Thymus (tissue), 11 donors: ENCODE results near the gene FCHO2. TPM values are rescaled to one million over a fixed set of nuclear protein-coding genes. Genes with fewer than 3 reads are reported as not detected.

Source experiments
- DNase-seq, 9 donors: peaks; one replicate each; pipeline ENCODE4 v3.0.0-alpha.2; 2013; ENCODE audit warnings: low spot score in 9 of 9, low read depth in 6 of 9, missing footprints in 1 of 9
- H3K27ac ChIP-seq, 2 donors: one replicate each; pipeline ENCODE4 v1.5.1; 2013; ENCODE audit warnings: control low read depth in 1 of 2, low read depth in 1 of 2, low read length in 1 of 2, mild to moderate bottlenecking in 1 of 2, moderate library complexity in 1 of 2
- H3K27me3 ChIP-seq, 2 donors: one replicate each; pipeline ENCODE4 v1.5.1; 2013; ENCODE audit warnings: low read length in 1 of 2; ENCODE audit not compliant: control insufficient read depth in 2 of 2, insufficient read depth in 1 of 2
- H3K36me3 ChIP-seq, 2 donors: one replicate each; pipeline ENCODE4 v1.5.1; 2013; ENCODE audit warnings: low read length in 1 of 2, mild to moderate bottlenecking in 1 of 2, moderate library complexity in 1 of 2; ENCODE audit not compliant: control insufficient read depth in 2 of 2, insufficient read depth in 2 of 2
- H3K4me1 ChIP-seq, 2 donors: one replicate each; pipeline ENCODE4 v1.5.1; 2013; ENCODE audit warnings: low read length in 2 of 2; ENCODE audit not compliant: control insufficient read depth in 2 of 2, insufficient read depth in 2 of 2
- H3K4me3 ChIP-seq, 2 donors: one replicate each; pipeline ENCODE4 v1.5.1; 2013; ENCODE audit warnings: low read length in 2 of 2, control low read depth in 1 of 2, mild to moderate bottlenecking in 1 of 2
- H3K9me3 ChIP-seq, 2 donors: one replicate each; pipeline ENCODE4 v1.5.1; 2013; ENCODE audit warnings: low read length in 1 of 2, mild to moderate bottlenecking in 1 of 2; ENCODE audit not compliant: control insufficient read depth in 2 of 2, insufficient read depth in 1 of 2
- WGBS: extraction: QIAGEN DNeasy Blood & Tissue Kit; methylation state at CpG from one replicate; pipeline ENCODE4 v1.1.7; 2013; 5-methylcytosine and 5-hydroxymethylcytosine counted together
- polyA plus RNA-seq: library from polyadenylated mRNA; stranded (reverse); fragments of 200-250 nt; gene quantifications from one replicate; pipeline ENCODE4 v1.2.3, GENCODE V29; 2013
- total RNA-seq: library from RNA; stranded (reverse); fragments of 120-200 nt; gene quantifications from one replicate; pipeline ENCODE4 v1.2.4, GENCODE V29; 2013
- donor health status: healthy.

The FCHO2 gene
- total and polyA plus RNA-seq, 2 donors = 7.7 to 17.8 TPM

DNA sequence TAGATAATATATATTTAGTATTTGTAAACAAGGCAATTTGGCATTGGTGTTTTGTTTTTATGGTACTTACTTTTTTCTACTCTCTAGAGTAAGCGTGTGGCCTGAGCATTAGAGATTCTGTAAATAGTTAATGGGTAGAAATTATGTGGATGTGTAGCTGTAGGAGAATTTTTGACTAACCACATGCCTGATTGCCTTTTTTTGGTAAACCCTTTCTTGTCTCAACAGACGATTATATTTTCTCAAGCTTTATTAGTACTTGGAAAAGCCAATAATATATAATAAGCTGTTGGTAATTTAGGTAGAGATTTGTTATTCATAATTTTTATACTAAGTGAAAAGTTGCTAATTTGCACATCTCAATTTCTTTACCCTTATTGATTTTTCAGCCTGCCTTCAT is 76.8 kb downstream of the FCHO2 start:
- Histone ChIP-seq H3K36me3 (no peaks in the 10 kb centered on the region), H3K4me3 (no peak overlapping the region), H3K4me1 (no peaks in the 10 kb centered on the region), H3K9me3 (no peaks in the 10 kb centered on the region), H3K27ac (no peak overlapping the region), H3K27me3 (no peaks in the 10 kb centered on the region)
- 96% methylated on average over 2 of the region's 2 CpGs for WGBS
- DNase-seq = no peak

DNA sequence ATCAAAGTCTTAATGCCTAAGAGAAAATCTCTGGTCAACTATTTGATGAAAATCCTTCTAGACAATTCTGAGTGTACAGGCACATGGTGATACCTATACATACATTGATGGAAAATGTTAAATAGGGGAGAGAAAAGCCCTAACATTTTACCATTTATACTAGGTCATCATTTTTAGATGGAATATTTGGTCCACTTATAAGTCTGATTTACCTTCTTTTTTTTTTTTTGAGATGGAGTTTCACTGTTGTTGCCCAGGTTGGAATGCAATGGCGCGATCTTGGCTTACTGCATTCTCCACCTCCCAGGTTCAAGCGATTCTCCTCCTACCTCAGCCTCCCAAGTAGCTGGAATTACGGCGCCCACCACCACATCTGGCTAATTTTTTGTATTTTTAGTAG is 81.7 kb downstream of the FCHO2 start:
- Histone ChIP-seq H3K36me3 (no peaks in the 10 kb centered on the region), H3K9me3 (no peaks in the 10 kb centered on the region), H3K27me3 (no peaks in the 10 kb centered on the region), H3K4me1 (no peaks in the 10 kb centered on the region), H3K27ac (no peak overlapping the region), H3K4me3 (no peak overlapping the region)
- DNase-seq = no peak
- WGBS = 97% methylated on average over 5 of the region's 5 CpGs

DNA sequence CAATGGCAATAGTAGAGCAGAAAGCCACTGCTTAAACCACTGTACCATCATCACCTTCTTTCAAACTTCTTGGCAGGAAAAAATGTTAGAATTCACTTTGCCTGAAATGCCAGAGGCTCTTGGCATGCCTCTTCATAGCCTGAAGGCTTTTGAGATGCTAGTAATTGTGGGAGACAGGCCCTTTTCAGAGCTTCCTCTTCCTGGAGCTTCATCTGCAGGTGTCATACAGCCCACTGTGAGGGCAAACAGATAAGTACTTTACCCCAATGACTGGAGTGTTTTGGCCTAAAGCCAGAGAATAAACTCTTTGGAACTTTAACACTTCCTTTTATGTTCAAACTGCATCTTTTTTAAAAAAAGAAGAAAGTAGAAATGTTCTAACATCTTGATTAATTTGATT is 83.2 kb downstream of the FCHO2 start:
- no peak overlapping the region for H3K4me3 ChIP-seq
- DNase-seq = peak in 2 of 9 donors; percentile 3 to 15
- no peak overlapping the region for H3K27ac ChIP-seq
- H3K36me3 ChIP-seq = no peaks in the 10 kb centered on the region
- no peaks in the 10 kb centered on the region for H3K9me3 ChIP-seq
- no peaks in the 10 kb centered on the region for H3K27me3 ChIP-seq
- no peaks in the 10 kb centered on the region for H3K4me1 ChIP-seq

DNA sequence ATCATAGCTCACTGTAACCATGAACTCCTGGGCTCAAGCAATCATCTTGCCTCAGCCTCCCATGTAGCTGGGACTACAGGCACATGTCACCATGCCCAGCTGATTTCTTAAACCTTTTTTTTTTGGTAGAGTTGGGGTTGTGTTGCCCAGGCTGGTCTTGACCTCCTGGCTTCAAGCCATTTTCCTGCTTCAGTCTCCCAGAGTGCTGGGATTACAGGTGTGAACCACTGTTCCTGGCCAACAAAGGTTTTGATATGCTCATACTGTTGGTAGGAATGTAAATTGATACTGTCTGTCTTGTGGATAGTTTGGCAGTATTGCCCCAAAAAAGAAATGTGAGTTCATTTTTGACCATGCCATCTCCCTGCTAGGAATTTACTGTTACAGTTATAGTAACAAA is 87.2 kb downstream of the FCHO2 start:
- H3K4me1 ChIP-seq = no peaks in the 10 kb centered on the region
- no peaks in the 10 kb centered on the region for H3K36me3 ChIP-seq
- no peak overlapping the region for H3K27ac ChIP-seq
- no peak overlapping the region for H3K4me3 ChIP-seq
- H3K9me3 ChIP-seq = no peaks in the 10 kb centered on the region
- no peaks in the 10 kb centered on the region for H3K27me3 ChIP-seq
- no peak for DNase-seq

DNA sequence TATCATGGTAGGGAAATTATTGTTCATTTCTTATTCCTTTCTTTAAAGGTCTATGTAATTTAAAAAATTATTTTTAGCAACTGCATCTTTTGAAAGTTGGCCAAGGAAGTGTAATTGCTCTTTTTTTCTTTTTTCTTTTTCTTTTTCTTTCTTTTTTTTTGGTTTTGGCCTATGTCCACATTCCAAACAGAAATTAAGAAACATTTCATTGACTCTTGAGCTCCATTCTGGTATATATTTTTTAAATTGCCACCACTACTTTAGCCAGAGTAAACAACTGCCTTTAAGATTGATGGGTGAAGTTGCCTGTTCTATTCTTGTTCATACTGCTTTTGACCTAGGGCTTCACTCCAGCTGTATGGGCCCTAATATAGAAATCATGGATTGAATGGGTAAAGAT is 88.7 kb downstream of the FCHO2 start:
- Histone ChIP-seq H3K36me3 (no peaks in the 10 kb centered on the region), H3K4me1 (no peaks in the 10 kb centered on the region), H3K27me3 (no peaks in the 10 kb centered on the region), H3K9me3 (no peaks in the 10 kb centered on the region), H3K27ac (no peak overlapping the region), H3K4me3 (no peak overlapping the region)
- DNase-seq = no peak

DNA sequence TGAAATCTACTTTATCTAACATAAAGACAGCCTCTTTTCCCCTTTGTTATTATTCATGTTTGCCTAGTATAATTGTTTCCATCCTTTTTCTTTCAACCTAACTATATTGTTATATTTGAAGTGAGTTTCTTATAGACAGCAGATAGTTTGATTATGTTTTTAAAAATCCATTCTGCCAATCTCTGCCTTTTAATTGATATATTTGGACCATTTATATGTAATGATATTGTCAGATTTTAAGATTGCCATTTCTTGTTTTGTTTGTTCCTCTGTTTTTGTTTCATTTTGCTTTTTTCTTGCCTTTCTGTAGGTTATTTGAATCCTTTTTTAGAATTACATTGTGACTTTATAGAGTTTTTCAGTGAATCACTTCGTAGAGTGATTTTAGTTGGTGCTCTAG is 89.8 kb downstream of the FCHO2 start:
- no peak for DNase-seq
- Histone ChIP-seq H3K36me3 (no peaks in the 10 kb centered on the region), H3K9me3 (no peaks in the 10 kb centered on the region), H3K27me3 (no peaks in the 10 kb centered on the region), H3K4me3 (no peak overlapping the region), H3K4me1 (no peaks in the 10 kb centered on the region), H3K27ac (no peak overlapping the region)
- 93% methylated on average over 1 of the region's 1 CpG for WGBS

DNA sequence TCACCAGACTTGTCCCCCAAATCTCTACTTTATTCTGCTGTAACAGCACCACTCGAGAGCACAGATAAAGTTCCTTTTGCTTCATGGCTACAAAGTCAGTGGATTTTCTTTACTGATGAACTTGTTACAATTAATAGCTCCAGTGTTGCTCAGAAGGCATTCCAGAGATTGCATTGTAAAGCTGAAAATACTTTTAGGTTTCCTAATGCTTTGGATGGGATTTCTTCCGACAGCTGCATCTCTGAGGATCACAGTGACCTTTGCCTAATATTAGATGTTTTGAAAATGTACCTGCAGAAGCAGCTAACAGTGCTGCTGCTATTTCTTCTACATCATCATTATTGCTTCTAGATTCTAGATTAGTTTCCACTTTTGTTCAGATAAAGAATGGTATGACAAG is 105.8 kb downstream of the FCHO2 start:
- no peak overlapping the region for H3K27ac ChIP-seq
- 95% methylated on average over 2 of the region's 2 CpGs for WGBS
- no peaks in the 10 kb centered on the region for H3K4me1 ChIP-seq
- H3K4me3 ChIP-seq = no peak overlapping the region
- no peaks in the 10 kb centered on the region for H3K9me3 ChIP-seq
- H3K36me3 ChIP-seq = no peaks in the 10 kb centered on the region
- no peak for DNase-seq
- no peaks in the 10 kb centered on the region for H3K27me3 ChIP-seq

DNA sequence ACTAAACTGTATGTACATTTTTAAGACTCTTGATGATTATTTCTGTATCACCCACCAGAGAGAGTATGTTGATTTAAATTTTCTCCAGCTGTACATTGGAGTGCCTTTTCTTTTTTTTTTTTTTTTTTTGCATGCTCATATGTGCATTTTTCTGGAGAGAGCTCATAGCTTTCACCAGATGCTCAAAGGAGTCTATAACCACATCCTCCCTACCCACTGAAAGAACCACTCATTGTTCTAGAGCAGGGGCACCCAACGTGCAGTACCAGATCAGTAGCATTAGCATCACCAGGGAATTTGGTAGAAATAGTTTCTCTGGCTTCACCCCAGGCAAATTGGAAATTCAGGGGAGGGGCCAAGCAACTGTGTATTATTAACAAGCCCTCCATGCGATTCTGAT is 110.6 kb downstream of the FCHO2 start:
- Histone ChIP-seq H3K4me3 (no peak overlapping the region), H3K36me3 (no peaks in the 10 kb centered on the region), H3K9me3 (no peaks in the 10 kb centered on the region), H3K4me1 (no peaks in the 10 kb centered on the region), H3K27me3 (no peaks in the 10 kb centered on the region), H3K27ac (no peak overlapping the region)
- WGBS = 66% methylated on average over 2 of the region's 2 CpGs
- DNase-seq = peak in 6 of 9 donors; percentile 3 to 47 (median 8)

DNA sequence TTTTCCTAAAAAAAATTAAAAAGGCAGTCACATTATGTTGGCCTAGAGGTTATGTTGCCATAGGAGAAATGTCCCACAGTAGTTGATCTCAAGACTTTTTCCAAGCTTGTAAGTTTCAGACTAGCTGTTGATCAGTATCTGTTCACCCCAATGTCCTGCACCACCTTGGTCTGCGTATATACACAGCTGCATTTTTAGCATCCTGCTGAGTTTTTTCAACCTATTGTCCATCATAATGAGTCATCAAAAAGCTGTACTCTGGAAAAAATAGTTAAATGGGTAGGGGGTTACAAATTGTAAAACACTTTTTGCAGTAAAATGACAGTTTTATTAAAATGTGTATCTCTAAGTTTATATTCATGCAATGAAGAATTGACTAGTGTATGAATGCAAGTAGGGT is 111.4 kb downstream of the FCHO2 start:
- no peak for DNase-seq
- no peaks in the 10 kb centered on the region for H3K9me3 ChIP-seq
- H3K4me3 ChIP-seq = no peak overlapping the region
- H3K27ac ChIP-seq = no peak overlapping the region
- H3K36me3 ChIP-seq = no peaks in the 10 kb centered on the region
- 98% methylated on average over 1 of the region's 1 CpG for WGBS
- H3K27me3 ChIP-seq = no peaks in the 10 kb centered on the region
- no peaks in the 10 kb centered on the region for H3K4me1 ChIP-seq

DNA sequence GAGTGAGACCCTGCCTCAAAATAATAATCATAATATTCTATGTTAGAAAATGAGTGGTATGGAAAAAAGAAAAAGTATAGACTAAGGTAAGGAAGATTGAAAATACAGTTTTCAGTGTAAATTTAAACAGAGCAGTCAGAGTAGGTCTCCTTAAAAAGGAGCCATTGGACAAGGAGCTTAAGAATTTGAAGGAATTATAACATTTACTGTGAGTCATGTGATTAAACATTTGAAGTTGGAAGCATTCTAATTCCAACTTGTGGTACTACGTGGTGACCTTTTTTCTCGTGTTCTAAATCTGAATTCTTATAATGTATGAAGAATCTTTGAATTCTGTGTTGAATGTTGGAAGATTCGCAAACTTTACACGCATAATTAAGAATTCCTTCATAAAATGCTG is 125.3 kb downstream of the FCHO2 start:
- 97% methylated on average over 4 of the region's 4 CpGs for WGBS

More for the DNA sequence above, 125.3 kb downstream of the FCHO2 start:
- no peaks in the 10 kb centered on the region for H3K4me1 ChIP-seq
- no peak for DNase-seq
- H3K27ac ChIP-seq = no peak overlapping the region
- H3K36me3 ChIP-seq = no peaks in the 10 kb centered on the region
- no peaks in the 10 kb centered on the region for H3K9me3 ChIP-seq
- no peak overlapping the region for H3K4me3 ChIP-seq
- no peaks in the 10 kb centered on the region for H3K27me3 ChIP-seq
